ENCODE data around the gene ARHGAP24. TPM values are rescaled to one million over a fixed set of nuclear protein-coding genes. Genes with fewer than 3 reads are reported as not detected.

ARHGAP24 gene
- total and polyA plus RNA-seq, 2 donors (not counting 1 experiment from before 2014, with no cell fraction given), result 48.4 to 141 TPM

- DNase-seq (no peak), ATAC-seq (ENCODE audit: low read depth) (no peak)
- Histone ChIP-seq H2AFZ (ENCODE audit: insufficient read depth, low read depth, low read length, poor library complexity, severe bottlenecking) (no peak overlapping the region), H3K4me3 (ENCODE audit: control extremely low read depth in 1 of 5, extremely low read depth in 1 of 5, insufficient read depth in 1 of 5, low read depth in 2 of 5, low read length in 4 of 5) (no peak overlapping the region), H3K9ac (ENCODE audit: low read length) (no peak overlapping the region), H4K20me1 (ENCODE audit: control insufficient read depth, insufficient read depth, low read length, poor library complexity, severe bottlenecking) (no peaks in the 10 kb centered on the region), H3K27ac (ENCODE audit: low read length in 2 of 2) (no peak overlapping the region), H3K9me3 (ENCODE audit: control extremely low read depth in 1 of 3, control insufficient read depth in 2 of 3, insufficient read depth in 1 of 3, low read length in 2 of 3) (no peaks in the 10 kb centered on the region), H3K4me2 (replicated peaks; ENCODE audit: low read depth, low read length, poor library complexity, severe bottlenecking) (no peak overlapping the region), H3K4me1 (ENCODE audit: control insufficient read depth in 2 of 2, insufficient read depth in 2 of 2, low read length in 2 of 2) (no peaks in the 10 kb centered on the region), H3K27me3 (replicated peaks in 1 of 4; ENCODE audit: control extremely low read depth in 1 of 4, control insufficient read depth in 3 of 4, insufficient read depth in 4 of 4, low read length in 3 of 4) (no peaks in the 10 kb centered on the region), H3K79me2 (ENCODE audit: control insufficient read depth, insufficient read depth, low read length) (no peaks in the 10 kb centered on the region), H3K36me3 (replicated peaks in 1 of 2; ENCODE audit: control extremely low read depth in 1 of 2, control insufficient read depth in 1 of 2, extremely low read depth in 1 of 2, insufficient read depth in 2 of 2, low read length in 1 of 2) (peaks cover 1 to 15% of the 10 kb centered on the region in 2 experiments)
- 94% methylated on average over 2 of the region's 2 CpGs for WGBS (ENCODE audit: insufficient coverage)
- Mint-ChIP-seq H3K27ac (no peak overlapping the region), H3K4me3 (no peak overlapping the region), H3K9me3 (ENCODE audit: insufficient read depth) (no peaks in the 10 kb centered on the region), H3K27me3 (no peaks in the 10 kb centered on the region), H3K4me1 (peaks cover 6% of the 10 kb centered on the region)
- ChIA-PET POLR2A (no interaction called here), CTCF (interaction anchor here (1.4 to 2.0 kb wide), 2 partner anchors 28 to 31 kb away, joined by 5 to 7 read pairs; no protein-coding TSS in a partner anchor)
- intact Hi-C loops (cut with micrococcal nuclease), result no loop called here
- TF ChIP-seq EZH2 (IDR thresholded peaks at IDR 0.05; ENCODE audit: borderline replicate concordance, insufficient read depth, low read depth, low read length, poor library complexity, severe bottlenecking) (no peak), CTCF (IDR thresholded peaks at IDR 0.05) (no peak)
These were observed 462.6 kb downstream of the ARHGAP24 start for GRCh38 chr4:85937507-85937906.

GRCh38 chr4:85938062-85938461 is 463.1 kb downstream of the ARHGAP24 start:
- ATAC-seq (ENCODE audit: low read depth), result no peak
- ChIA-PET POLR2A (no interaction called here), CTCF (interaction anchor here (0.7 to 2.0 kb wide), 3 partner anchors 27 to 58 kb away, joined by 3 to 7 read pairs (median 5); no protein-coding TSS in a partner anchor)
- H2AFZ ChIP-seq (ENCODE audit: insufficient read depth, low read depth, low read length, poor library complexity, severe bottlenecking), result no peak overlapping the region
- H3K27ac ChIP-seq (ENCODE audit: low read length in 2 of 2), result no peak overlapping the region
- Mint-ChIP-seq H3K27me3 (no peaks in the 10 kb centered on the region), H3K27ac (no peak overlapping the region), H3K9me3 (ENCODE audit: insufficient read depth) (no peaks in the 10 kb centered on the region), H3K4me3 (no peak overlapping the region), H3K4me1 (peaks cover 6% of the 10 kb centered on the region)
- H3K36me3 ChIP-seq (replicated peaks in 1 of 2; ENCODE audit: control extremely low read depth in 1 of 2, control insufficient read depth in 1 of 2, extremely low read depth in 1 of 2, insufficient read depth in 2 of 2, low read length in 1 of 2), result peaks cover 1 to 15% of the 10 kb centered on the region in 2 experiments
- intact Hi-C loops (cut with micrococcal nuclease), result no loop called here
- H4K20me1 ChIP-seq (ENCODE audit: control insufficient read depth, insufficient read depth, low read length, poor library complexity, severe bottlenecking), result no peaks in the 10 kb centered on the region
- H3K4me3 ChIP-seq (ENCODE audit: control extremely low read depth in 1 of 5, extremely low read depth in 1 of 5, insufficient read depth in 1 of 5, low read depth in 2 of 5, low read length in 4 of 5), result no peak overlapping the region
- H3K27me3 ChIP-seq (replicated peaks in 1 of 4; ENCODE audit: control extremely low read depth in 1 of 4, control insufficient read depth in 3 of 4, insufficient read depth in 4 of 4, low read length in 3 of 4), result no peaks in the 10 kb centered on the region
- no peaks in the 10 kb centered on the region for H3K4me1 ChIP-seq (ENCODE audit: control insufficient read depth in 2 of 2, insufficient read depth in 2 of 2, low read length in 2 of 2)
- H3K9me3 ChIP-seq (ENCODE audit: control extremely low read depth in 1 of 3, control insufficient read depth in 2 of 3, insufficient read depth in 1 of 3, low read length in 2 of 3), result no peaks in the 10 kb centered on the region
- no peak for TF ChIP-seq CTCF (IDR thresholded peaks at IDR 0.05)
- TF ChIP-seq EZH2 (IDR thresholded peaks at IDR 0.05; ENCODE audit: borderline replicate concordance, insufficient read depth, low read depth, low read length, poor library complexity, severe bottlenecking), result no peak
- H3K79me2 ChIP-seq (ENCODE audit: control insufficient read depth, insufficient read depth, low read length), result no peaks in the 10 kb centered on the region
- H3K9ac ChIP-seq (ENCODE audit: low read length), result no peak overlapping the region
- whole genome bisulfite sequencing (ENCODE audit: insufficient coverage), result 95% methylated on average over 3 of the region's 5 CpGs
- no peak overlapping the region for H3K4me2 ChIP-seq (replicated peaks; ENCODE audit: low read depth, low read length, poor library complexity, severe bottlenecking)
- no peak for DNase-seq
